Measurements from ENCODE around the gene DUSP7. TPM values are rescaled to one million over a fixed set of nuclear protein-coding genes. Genes with fewer than 3 reads are reported as not detected.

The DUSP7 gene
- polyA plus RNA-seq, 1 of the 3 experiments (the other 2 are of a cell fraction), result 25.8 TPM

DNA sequence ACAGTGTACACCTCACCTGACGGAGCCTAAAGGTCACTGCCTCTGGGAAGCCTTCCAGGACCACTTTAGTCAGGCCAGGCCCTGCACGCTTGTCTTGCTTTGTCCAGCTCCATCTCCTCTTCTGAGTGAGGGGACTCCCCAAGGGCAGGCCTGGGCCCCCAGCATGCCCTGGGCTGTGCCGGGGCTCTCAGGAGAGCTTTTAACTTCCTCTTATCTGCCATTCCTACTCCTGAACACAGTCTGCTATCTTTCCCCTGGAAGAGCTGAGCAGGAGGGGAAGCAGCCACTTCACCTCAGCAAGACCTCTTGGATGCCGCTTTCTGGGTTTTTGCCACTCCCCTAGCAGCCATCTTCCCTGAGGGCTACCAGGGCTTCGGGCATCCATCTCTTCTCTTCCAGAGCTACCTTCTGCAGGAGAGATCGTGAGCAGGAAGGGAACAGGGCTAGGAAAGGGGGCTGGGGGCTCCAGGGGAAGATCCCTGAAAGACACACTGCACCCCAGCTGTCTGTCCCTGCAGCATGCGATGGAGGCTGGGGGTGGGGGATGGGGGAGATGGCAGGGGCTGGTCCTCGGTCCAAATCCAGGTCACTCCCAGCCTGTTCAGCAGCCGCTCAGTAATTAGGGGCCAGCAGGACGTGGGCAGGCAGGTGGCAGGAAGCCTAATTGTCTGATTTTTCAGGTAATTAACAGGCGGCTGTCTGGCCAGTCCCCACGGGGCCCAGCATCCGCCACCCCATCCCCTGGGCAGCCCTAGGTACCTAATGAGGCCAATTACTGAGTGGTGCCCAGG lies 40.7 kb downstream of the DUSP7 start:
- CTCF ChIA-PET, result interaction anchor here (1.1 to 24.7 kb wide), 9 partner anchors 11 to 128 kb away, joined by 3 to 983 read pairs (median 5); partner anchors contain the start of gene DUSP7

DNA sequence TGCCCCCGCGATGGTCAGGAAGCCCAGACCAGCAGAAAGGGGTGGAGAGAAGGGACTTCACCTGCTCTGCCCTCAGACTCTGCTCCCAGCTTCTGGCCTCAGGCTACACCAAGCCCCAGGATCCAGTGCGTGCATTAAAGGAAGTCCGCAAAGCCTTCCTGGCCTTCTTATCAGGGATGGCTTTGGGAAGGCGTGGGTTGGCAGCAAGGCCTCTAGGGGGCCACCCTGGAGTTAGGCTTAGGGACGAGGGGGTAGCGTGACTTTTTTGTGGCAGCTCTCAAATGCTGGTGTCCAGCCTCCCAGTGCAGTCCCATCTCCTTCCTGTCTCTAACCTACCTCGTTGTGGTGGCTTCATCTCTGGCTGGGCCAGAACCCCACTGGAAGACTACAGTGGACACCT lies 41.8 kb downstream of the DUSP7 start:
- no peak overlapping the region for H3K4me3 ChIP-seq (ENCODE audit: low read depth in 2 of 2, low read length in 1 of 2)
- H3K4me1 ChIP-seq (ENCODE audit: control insufficient read depth in 1 of 2, insufficient read depth in 2 of 2, low read depth in 1 of 2, low read length in 1 of 2), result peaks cover 0 to 57% of the 10 kb centered on the region in 2 experiments; a peak in 1 of 4 replicates
- H3F3A ChIP-seq (replicated peaks; ENCODE audit: insufficient read depth), result no peaks in the 10 kb centered on the region
- ChIA-PET POLR2A (interaction anchor here (0.7 to 2.7 kb wide), 7 partner anchors 9 to 27 kb away, joined by 3 to 23 read pairs (median 6); partner anchors contain the start of gene RPL29), CTCF (interaction anchor here (1.2 to 24.7 kb wide), 8 partner anchors 8 to 108 kb away, joined by 3 to 983 read pairs (median 6); partner anchors contain the start of gene DUSP7)
- H4K20me1 ChIP-seq (ENCODE audit: insufficient read depth), result no peaks in the 10 kb centered on the region
- peak overlapping the region in 1 of 2 experiments; percentile 98; a peak in 2 of 4 replicates for H3K27ac ChIP-seq (ENCODE audit: low read depth in 2 of 2, low read length in 1 of 2)
- WGBS (ENCODE audit: low lambda C conversion rate), result 98% methylated on average over 5 of the region's 8 CpGs
- H3K9me3 ChIP-seq, result no peaks in the 10 kb centered on the region
- H3K9me2 ChIP-seq, result no peaks in the 10 kb centered on the region
- no peak overlapping the region for H3K4me2 ChIP-seq
- H3K27me3 ChIP-seq (ENCODE audit: insufficient read depth), result no peaks in the 10 kb centered on the region
- H3K79me2 ChIP-seq (ENCODE audit: insufficient read depth), result no peaks in the 10 kb centered on the region
- no peak for DNase-seq
- no peaks in the 10 kb centered on the region for H3K36me3 ChIP-seq (replicated peaks in 1 of 2; ENCODE audit: control insufficient read depth in 1 of 2, insufficient read depth in 2 of 2, low read length in 1 of 2)
- peak; percentile 49 for TF ChIP-seq RAD21 (IDR thresholded peaks at IDR 0.05; ENCODE audit: low read length)
- TF ChIP-seq, protein P1, sequence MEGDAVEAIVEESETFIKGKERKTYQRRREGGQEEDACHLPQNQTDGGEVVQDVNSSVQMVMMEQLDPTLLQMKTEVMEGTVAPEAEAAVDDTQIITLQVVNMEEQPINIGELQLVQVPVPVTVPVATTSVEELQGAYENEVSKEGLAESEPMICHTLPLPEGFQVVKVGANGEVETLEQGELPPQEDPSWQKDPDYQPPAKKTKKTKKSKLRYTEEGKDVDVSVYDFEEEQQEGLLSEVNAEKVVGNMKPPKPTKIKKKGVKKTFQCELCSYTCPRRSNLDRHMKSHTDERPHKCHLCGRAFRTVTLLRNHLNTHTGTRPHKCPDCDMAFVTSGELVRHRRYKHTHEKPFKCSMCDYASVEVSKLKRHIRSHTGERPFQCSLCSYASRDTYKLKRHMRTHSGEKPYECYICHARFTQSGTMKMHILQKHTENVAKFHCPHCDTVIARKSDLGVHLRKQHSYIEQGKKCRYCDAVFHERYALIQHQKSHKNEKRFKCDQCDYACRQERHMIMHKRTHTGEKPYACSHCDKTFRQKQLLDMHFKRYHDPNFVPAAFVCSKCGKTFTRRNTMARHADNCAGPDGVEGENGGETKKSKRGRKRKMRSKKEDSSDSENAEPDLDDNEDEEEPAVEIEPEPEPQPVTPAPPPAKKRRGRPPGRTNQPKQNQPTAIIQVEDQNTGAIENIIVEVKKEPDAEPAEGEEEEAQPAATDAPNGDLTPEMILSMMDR (IDR thresholded peaks at IDR 0.05), result peak; percentile 47
- no peak for TF ChIP-seq YY1 (IDR thresholded peaks at IDR 0.05; ENCODE audit: low read depth)
- H2AFZ ChIP-seq (ENCODE audit: low read depth), result no peak overlapping the region
- no peak overlapping the region for H3K9ac ChIP-seq

More for the DNA sequence above, 40.7 kb downstream of the DUSP7 start:
- POLR2A ChIA-PET, result interaction anchor here (0.7 to 2.7 kb wide), 8 partner anchors 10 to 26 kb away, joined by 3 to 23 read pairs (median 6); partner anchors contain the start of gene RPL29
- no peaks in the 10 kb centered on the region for H3K36me3 ChIP-seq (replicated peaks in 1 of 2; ENCODE audit: control insufficient read depth in 1 of 2, insufficient read depth in 2 of 2, low read length in 1 of 2)
- H2AFZ ChIP-seq (ENCODE audit: low read depth), result no peak overlapping the region
- H3K27me3 ChIP-seq (ENCODE audit: insufficient read depth), result no peaks in the 10 kb centered on the region
- H3K79me2 ChIP-seq (ENCODE audit: insufficient read depth), result no peaks in the 10 kb centered on the region
- H3K4me1 ChIP-seq (ENCODE audit: control insufficient read depth in 1 of 2, insufficient read depth in 2 of 2, low read depth in 1 of 2, low read length in 1 of 2), result peaks cover 0 to 64% of the 10 kb centered on the region in 2 experiments; a peak in 1 of 4 replicates
- no peak overlapping the region for H3K9ac ChIP-seq
- H3F3A ChIP-seq (replicated peaks; ENCODE audit: insufficient read depth), result no peaks in the 10 kb centered on the region
- peak; percentile 59 for DNase-seq
- no peaks in the 10 kb centered on the region for H3K9me2 ChIP-seq
- no peak for TF ChIP-seq EZH2phosphoT487 (IDR thresholded peaks at IDR 0.05; ENCODE audit: borderline replicate concordance, low read depth)
- TF ChIP-seq MXI1 (IDR thresholded peaks at IDR 0.05; ENCODE audit: low read depth, low read length), result no peak
- TF ChIP-seq RXRA (IDR thresholded peaks at IDR 0.05; ENCODE audit: borderline replicate concordance, low read depth), result no peak
- peak; percentile 36 for TF ChIP-seq GATA2 (CRISPR knock-in tag; IDR thresholded peaks at IDR 0.05)
- TF ChIP-seq, protein P2, sequence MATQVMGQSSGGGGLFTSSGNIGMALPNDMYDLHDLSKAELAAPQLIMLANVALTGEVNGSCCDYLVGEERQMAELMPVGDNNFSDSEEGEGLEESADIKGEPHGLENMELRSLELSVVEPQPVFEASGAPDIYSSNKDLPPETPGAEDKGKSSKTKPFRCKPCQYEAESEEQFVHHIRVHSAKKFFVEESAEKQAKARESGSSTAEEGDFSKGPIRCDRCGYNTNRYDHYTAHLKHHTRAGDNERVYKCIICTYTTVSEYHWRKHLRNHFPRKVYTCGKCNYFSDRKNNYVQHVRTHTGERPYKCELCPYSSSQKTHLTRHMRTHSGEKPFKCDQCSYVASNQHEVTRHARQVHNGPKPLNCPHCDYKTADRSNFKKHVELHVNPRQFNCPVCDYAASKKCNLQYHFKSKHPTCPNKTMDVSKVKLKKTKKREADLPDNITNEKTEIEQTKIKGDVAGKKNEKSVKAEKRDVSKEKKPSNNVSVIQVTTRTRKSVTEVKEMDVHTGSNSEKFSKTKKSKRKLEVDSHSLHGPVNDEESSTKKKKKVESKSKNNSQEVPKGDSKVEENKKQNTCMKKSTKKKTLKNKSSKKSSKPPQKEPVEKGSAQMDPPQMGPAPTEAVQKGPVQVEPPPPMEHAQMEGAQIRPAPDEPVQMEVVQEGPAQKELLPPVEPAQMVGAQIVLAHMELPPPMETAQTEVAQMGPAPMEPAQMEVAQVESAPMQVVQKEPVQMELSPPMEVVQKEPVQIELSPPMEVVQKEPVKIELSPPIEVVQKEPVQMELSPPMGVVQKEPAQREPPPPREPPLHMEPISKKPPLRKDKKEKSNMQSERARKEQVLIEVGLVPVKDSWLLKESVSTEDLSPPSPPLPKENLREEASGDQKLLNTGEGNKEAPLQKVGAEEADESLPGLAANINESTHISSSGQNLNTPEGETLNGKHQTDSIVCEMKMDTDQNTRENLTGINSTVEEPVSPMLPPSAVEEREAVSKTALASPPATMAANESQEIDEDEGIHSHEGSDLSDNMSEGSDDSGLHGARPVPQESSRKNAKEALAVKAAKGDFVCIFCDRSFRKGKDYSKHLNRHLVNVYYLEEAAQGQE (IDR thresholded peaks at IDR 0.05; ENCODE audit: low read depth, low read length), result no peak
- no peak for TF ChIP-seq SMC3 (IDR thresholded peaks at IDR 0.05; ENCODE audit: low read depth, low read length)
- no peak for TF ChIP-seq TCF12 (IDR thresholded peaks at IDR 0.05)
- TF ChIP-seq EP300 (IDR thresholded peaks at IDR 0.05; ENCODE audit: borderline replicate concordance in 1 of 2, low read depth in 1 of 2, low read length in 1 of 2), result peak in 1 of 2 experiments; percentile 70; a peak in 1 of 4 replicates
- no peak for TF ChIP-seq RAD21 (IDR thresholded peaks at IDR 0.05; ENCODE audit: low read length)
- no peak overlapping the region for H3K4me2 ChIP-seq
- peak overlapping the region in 1 of 2 experiments; percentile 98; a peak in 2 of 4 replicates for H3K27ac ChIP-seq (ENCODE audit: low read depth in 2 of 2, low read length in 1 of 2)
- no peaks in the 10 kb centered on the region for H3K9me3 ChIP-seq
- WGBS (ENCODE audit: low lambda C conversion rate), result 84% methylated on average over 9 of the region's 13 CpGs
- no peak overlapping the region for H3K4me3 ChIP-seq (ENCODE audit: low read depth in 2 of 2, low read length in 1 of 2)
- H4K20me1 ChIP-seq (ENCODE audit: insufficient read depth), result no peaks in the 10 kb centered on the region
